H1 (cell line): Measurements from ENCODE around the gene PATE4. TPM values are rescaled to one million over a fixed set of nuclear protein-coding genes. Genes with fewer than 3 reads are reported as not detected.

ENCODE experiments used
- polyA plus RNA-seq, 7 experiments: library from polyadenylated mRNA; depleted of rRNA in 3 of 7; stranded (reverse) in 5 of 7; unstranded in 2 of 7; fragments of >200 nt in 5 of 7; fragments of 200-250 nt in 2 of 7; gene quantifications; 1 replicate in 5 of 7; 2 replicates in 1 of 7; 4 replicates in 1 of 7; pipeline versions ENCODE4 v1.2.1 to v1.2.3, GENCODE V29; 2011 to 2013; ENCODE audit warnings: missing spikeins in 2 of 7, mixed read lengths in 2 of 7
- total RNA-seq: library from RNA; stranded (reverse); fragmentation: NEBNext Ultra II Directional; extraction: Animal tissue kit (Norgen Biotek cat#: 25700); gene quantifications from 2 replicates; pipeline ENCODE4 v1.2.1, GENCODE V29; 2021
- TF ChIP-seq, protein P1 (sequence below): fragments of 300-600 bp; sonication (generic); IDR thresholded peaks from 2 replicates; pipeline ENCODE4 v1.7.1; 2012; ENCODE audit warnings: low read length, moderate library complexity, mild to moderate bottlenecking, inconsistent platforms; ENCODE audit not compliant: insufficient replicate concordance

The PATE4 gene
- total and polyA plus RNA-seq, 2 of the 8 experiments (the other 6 are each of a cell fraction or from before 2014, with no cell fraction given) = not detected

DNA sequence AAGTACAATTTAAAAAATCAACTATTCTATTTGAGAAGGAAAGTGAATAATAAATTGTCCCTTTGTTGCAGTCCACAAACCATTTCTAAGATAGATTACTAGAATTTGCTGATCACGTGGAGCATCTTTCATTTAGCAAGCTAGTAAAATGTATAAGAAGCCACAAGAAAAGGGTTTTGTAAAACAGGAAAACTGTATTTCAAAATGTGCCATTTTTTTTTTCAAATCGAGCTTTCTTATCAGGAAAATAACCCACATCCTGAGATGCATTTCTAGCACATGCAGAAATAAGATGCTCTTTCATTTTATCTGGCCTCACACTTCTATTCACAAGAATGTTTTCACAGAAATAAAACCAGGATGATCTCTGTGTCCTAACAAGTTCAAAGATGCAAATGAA is 48.4 kb upstream of the PATE4 start (continued):
- TF ChIP-seq, protein P1, sequence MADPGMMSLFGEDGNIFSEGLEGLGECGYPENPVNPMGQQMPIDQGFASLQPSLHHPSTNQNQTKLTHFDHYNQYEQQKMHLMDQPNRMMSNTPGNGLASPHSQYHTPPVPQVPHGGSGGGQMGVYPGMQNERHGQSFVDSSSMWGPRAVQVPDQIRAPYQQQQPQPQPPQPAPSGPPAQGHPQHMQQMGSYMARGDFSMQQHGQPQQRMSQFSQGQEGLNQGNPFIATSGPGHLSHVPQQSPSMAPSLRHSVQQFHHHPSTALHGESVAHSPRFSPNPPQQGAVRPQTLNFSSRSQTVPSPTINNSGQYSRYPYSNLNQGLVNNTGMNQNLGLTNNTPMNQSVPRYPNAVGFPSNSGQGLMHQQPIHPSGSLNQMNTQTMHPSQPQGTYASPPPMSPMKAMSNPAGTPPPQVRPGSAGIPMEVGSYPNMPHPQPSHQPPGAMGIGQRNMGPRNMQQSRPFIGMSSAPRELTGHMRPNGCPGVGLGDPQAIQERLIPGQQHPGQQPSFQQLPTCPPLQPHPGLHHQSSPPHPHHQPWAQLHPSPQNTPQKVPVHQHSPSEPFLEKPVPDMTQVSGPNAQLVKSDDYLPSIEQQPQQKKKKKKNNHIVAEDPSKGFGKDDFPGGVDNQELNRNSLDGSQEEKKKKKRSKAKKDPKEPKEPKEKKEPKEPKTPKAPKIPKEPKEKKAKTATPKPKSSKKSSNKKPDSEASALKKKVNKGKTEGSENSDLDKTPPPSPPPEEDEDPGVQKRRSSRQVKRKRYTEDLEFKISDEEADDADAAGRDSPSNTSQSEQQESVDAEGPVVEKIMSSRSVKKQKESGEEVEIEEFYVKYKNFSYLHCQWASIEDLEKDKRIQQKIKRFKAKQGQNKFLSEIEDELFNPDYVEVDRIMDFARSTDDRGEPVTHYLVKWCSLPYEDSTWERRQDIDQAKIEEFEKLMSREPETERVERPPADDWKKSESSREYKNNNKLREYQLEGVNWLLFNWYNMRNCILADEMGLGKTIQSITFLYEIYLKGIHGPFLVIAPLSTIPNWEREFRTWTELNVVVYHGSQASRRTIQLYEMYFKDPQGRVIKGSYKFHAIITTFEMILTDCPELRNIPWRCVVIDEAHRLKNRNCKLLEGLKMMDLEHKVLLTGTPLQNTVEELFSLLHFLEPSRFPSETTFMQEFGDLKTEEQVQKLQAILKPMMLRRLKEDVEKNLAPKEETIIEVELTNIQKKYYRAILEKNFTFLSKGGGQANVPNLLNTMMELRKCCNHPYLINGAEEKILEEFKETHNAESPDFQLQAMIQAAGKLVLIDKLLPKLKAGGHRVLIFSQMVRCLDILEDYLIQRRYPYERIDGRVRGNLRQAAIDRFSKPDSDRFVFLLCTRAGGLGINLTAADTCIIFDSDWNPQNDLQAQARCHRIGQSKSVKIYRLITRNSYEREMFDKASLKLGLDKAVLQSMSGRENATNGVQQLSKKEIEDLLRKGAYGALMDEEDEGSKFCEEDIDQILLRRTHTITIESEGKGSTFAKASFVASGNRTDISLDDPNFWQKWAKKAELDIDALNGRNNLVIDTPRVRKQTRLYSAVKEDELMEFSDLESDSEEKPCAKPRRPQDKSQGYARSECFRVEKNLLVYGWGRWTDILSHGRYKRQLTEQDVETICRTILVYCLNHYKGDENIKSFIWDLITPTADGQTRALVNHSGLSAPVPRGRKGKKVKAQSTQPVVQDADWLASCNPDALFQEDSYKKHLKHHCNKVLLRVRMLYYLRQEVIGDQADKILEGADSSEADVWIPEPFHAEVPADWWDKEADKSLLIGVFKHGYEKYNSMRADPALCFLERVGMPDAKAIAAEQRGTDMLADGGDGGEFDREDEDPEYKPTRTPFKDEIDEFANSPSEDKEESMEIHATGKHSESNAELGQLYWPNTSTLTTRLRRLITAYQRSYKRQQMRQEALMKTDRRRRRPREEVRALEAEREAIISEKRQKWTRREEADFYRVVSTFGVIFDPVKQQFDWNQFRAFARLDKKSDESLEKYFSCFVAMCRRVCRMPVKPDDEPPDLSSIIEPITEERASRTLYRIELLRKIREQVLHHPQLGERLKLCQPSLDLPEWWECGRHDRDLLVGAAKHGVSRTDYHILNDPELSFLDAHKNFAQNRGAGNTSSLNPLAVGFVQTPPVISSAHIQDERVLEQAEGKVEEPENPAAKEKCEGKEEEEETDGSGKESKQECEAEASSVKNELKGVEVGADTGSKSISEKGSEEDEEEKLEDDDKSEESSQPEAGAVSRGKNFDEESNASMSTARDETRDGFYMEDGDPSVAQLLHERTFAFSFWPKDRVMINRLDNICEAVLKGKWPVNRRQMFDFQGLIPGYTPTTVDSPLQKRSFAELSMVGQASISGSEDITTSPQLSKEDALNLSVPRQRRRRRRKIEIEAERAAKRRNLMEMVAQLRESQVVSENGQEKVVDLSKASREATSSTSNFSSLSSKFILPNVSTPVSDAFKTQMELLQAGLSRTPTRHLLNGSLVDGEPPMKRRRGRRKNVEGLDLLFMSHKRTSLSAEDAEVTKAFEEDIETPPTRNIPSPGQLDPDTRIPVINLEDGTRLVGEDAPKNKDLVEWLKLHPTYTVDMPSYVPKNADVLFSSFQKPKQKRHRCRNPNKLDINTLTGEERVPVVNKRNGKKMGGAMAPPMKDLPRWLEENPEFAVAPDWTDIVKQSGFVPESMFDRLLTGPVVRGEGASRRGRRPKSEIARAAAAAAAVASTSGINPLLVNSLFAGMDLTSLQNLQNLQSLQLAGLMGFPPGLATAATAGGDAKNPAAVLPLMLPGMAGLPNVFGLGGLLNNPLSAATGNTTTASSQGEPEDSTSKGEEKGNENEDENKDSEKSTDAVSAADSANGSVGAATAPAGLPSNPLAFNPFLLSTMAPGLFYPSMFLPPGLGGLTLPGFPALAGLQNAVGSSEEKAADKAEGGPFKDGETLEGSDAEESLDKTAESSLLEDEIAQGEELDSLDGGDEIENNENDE = no peak
